Brain microvascular endothelial cell (primary cell): Measurements from ENCODE around the gene GALNT13.

Experiments used
- DNase-seq: peaks from one replicate; pipeline ENCODE4 v3.0.0-alpha.2; 2020
- H3K27ac ChIP-seq: fragments of 250-450 bp; sonication (Bioruptor Pico); 2 replicates; pipeline ENCODE4 v1.5.1; 2020; ENCODE audit warnings: mild to moderate bottlenecking, moderate library complexity
- H3K27me3 ChIP-seq: fragments of 250-450 bp; sonication (Bioruptor Pico); replicated peaks from 2 replicates; pipeline ENCODE4 v1.5.1; 2020; ENCODE audit warnings: mild to moderate bottlenecking
- H3K36me3 ChIP-seq: fragments of 250-450 bp; sonication (Bioruptor Pico); replicated peaks from 2 replicates; pipeline ENCODE4 v1.5.1; 2020; ENCODE audit warnings: mild to moderate bottlenecking
- H3K4me3 ChIP-seq: 2 replicates; pipeline ENCODE4 v1.5.1; 2011; ENCODE audit warnings: low read depth, mild to moderate bottlenecking, control low read depth, low read length, moderate library complexity
- CTCF ChIP-seq: IDR thresholded peaks from 2 replicates; pipeline ENCODE4 v1.5.1; 2011; ENCODE audit warnings: low read depth, mild to moderate bottlenecking, moderate library complexity, low read length, control low read depth, inconsistent platforms; ENCODE audit errors: missing control alignments
- in situ Hi-C: cut with HindIII; loops from 2 replicates; pipeline ENCODE4 v1.10.0; 2017; ENCODE audit warnings: low sequenced_read_pairs, low pct_ligation_motif_present

Gene GALNT13

GRCh38 chr2:154189953-154190352 lies 318.2 kb downstream of the GALNT13 start:
- H3K27ac ChIP-seq: no peak overlapping the region
- no peak for DNase-seq
- no peaks in the 10 kb centered on the region for H3K27me3 ChIP-seq
- in situ Hi-C loops: no loop called here
- TF ChIP-seq CTCF: no peak
- H3K4me3 ChIP-seq: no peak overlapping the region
- no peaks in the 10 kb centered on the region for H3K36me3 ChIP-seq

- no peaks in the 10 kb centered on the region for H3K27me3 ChIP-seq
- no peak overlapping the region for H3K27ac ChIP-seq
- TF ChIP-seq CTCF: no peak
- in situ Hi-C loops: no loop called here
- H3K36me3 ChIP-seq: no peaks in the 10 kb centered on the region
- DNase-seq: no peak
- no peak overlapping the region for H3K4me3 ChIP-seq
Observed at GRCh38 chr2:154193246-154193645, 321.5 kb downstream of the GALNT13 start.

- no peak for DNase-seq
- Histone ChIP-seq H3K36me3 (no peaks in the 10 kb centered on the region), H3K27ac (no peak overlapping the region), H3K27me3 (no peaks in the 10 kb centered on the region), H3K4me3 (no peak overlapping the region)
- in situ Hi-C loops: no loop called here
- TF ChIP-seq CTCF: no peak
Observed at GRCh38 chr2:154194909-154195643, 323.4 kb downstream of the GALNT13 start.

GRCh38 chr2:154195644-154196195 lies 324.0 kb downstream of the GALNT13 start:
- H3K36me3 ChIP-seq: no peaks in the 10 kb centered on the region
- no peak overlapping the region for H3K4me3 ChIP-seq
- no peak for DNase-seq
- H3K27ac ChIP-seq: no peak overlapping the region
- TF ChIP-seq CTCF: no peak
- in situ Hi-C loops: no loop called here
- no peaks in the 10 kb centered on the region for H3K27me3 ChIP-seq

- H3K36me3 ChIP-seq: no peaks in the 10 kb centered on the region
- no peak for DNase-seq
- H3K27ac ChIP-seq: no peak overlapping the region
- TF ChIP-seq CTCF: no peak
- no peaks in the 10 kb centered on the region for H3K27me3 ChIP-seq
- in situ Hi-C loops: no loop called here
- H3K4me3 ChIP-seq: no peak overlapping the region
Observed at GRCh38 chr2:154198866-154199265, 327.1 kb downstream of the GALNT13 start.

GRCh38 chr2:154203206-154203605 lies 331.5 kb downstream of the GALNT13 start:
- no peak overlapping the region for H3K27ac ChIP-seq
- DNase-seq: no peak
- no peaks in the 10 kb centered on the region for H3K36me3 ChIP-seq
- H3K4me3 ChIP-seq: no peak overlapping the region
- H3K27me3 ChIP-seq: no peaks in the 10 kb centered on the region
- in situ Hi-C loops: no loop called here
- TF ChIP-seq CTCF: no peak
